Stimulated activated naive CD8-positive, alpha-beta T cell treated with anti-CD3 and anti-CD28 coated beads, Interleukin-15, Interleukin-2, amounts not matched to agents 100 ng/mL and 50 ng/mL, for 24 hours (primary cell): ENCODE data around the gene LY6G5C.
A peak's percentile ranks its signal among the peaks of the same experiment; 100 is the strongest.

Experiments
- H3K27ac Mint-ChIP-seq: one replicate; pipeline ENCODE4 v1.8.0; 2021; ENCODE audit warnings: mild to moderate bottlenecking, mixed read lengths
- H3K27me3 Mint-ChIP-seq: one replicate; pipeline ENCODE4 v1.8.0; 2021; ENCODE audit warnings: mixed read lengths
- H3K36me3 Mint-ChIP-seq: one replicate; pipeline ENCODE4 v1.8.0; 2021; ENCODE audit warnings: low read depth, mixed read lengths
- H3K4me1 Mint-ChIP-seq: one replicate; pipeline ENCODE4 v1.8.0; 2021; ENCODE audit warnings: low read depth, mixed read lengths
- H3K4me3 Mint-ChIP-seq: one replicate; pipeline ENCODE4 v1.8.0; 2021; ENCODE audit warnings: mild to moderate bottlenecking, mixed read lengths
- H3K9me3 Mint-ChIP-seq: one replicate; pipeline ENCODE4 v1.8.0; 2021; ENCODE audit warnings: mixed read lengths

LY6G5C gene

GRCh38 chr6:31663126-31663960, 17.5 kb downstream of the LY6G5C start:
- H3K27me3 Mint-ChIP-seq, result no peaks in the 10 kb centered on the region

GRCh38 chr6:31662124-31662723, 18.6 kb downstream of the LY6G5C start:
- Mint-ChIP-seq H3K9me3 (no peaks in the 10 kb centered on the region), H3K4me3 (peak overlapping the region; percentile 45), H3K36me3 (peaks cover 61% of the 10 kb centered on the region), H3K27ac (peak overlapping the region; percentile 41), H3K27me3 (no peaks in the 10 kb centered on the region), H3K4me1 (peaks cover 83% of the 10 kb centered on the region)

More at GRCh38 chr6:31663126-31663960, 17.5 kb downstream of the LY6G5C start:
- H3K4me1 Mint-ChIP-seq, result peaks cover 85% of the 10 kb centered on the region
- H3K9me3 Mint-ChIP-seq, result no peaks in the 10 kb centered on the region
- peak overlapping the region; percentile 97 for H3K27ac Mint-ChIP-seq
- peak overlapping the region; percentile 98 for H3K4me3 Mint-ChIP-seq
- peaks cover 62% of the 10 kb centered on the region for H3K36me3 Mint-ChIP-seq

GRCh38 chr6:31661262-31662123, 19.4 kb downstream of the LY6G5C start:
- Mint-ChIP-seq H3K27ac (peak overlapping the region; percentile 87), H3K36me3 (peaks cover 60% of the 10 kb centered on the region), H3K27me3 (no peaks in the 10 kb centered on the region), H3K9me3 (no peaks in the 10 kb centered on the region), H3K4me1 (peaks cover 82% of the 10 kb centered on the region), H3K4me3 (peak overlapping the region; percentile 96)

- H3K9me3 Mint-ChIP-seq, result no peaks in the 10 kb centered on the region
- no peaks in the 10 kb centered on the region for H3K27me3 Mint-ChIP-seq
- peak within 1 kb of the TSS; percentile 96 for H3K27ac Mint-ChIP-seq
- peaks cover 53% of the 10 kb centered on the region for H3K36me3 Mint-ChIP-seq
- H3K4me1 Mint-ChIP-seq, result peaks cover 83% of the 10 kb centered on the region
- H3K4me3 Mint-ChIP-seq, result peak within 1 kb of the TSS; percentile 96
Measured at GRCh38 chr6:31660381-31661261, 20.2 kb downstream of the LY6G5C start, which contains the start of gene C6orf47. C6orf47 (minus strand) TSS chr6:31660778; CDS start chr6:31659947, 831 bp downstream.

GRCh38 chr6:31659649-31660380, 21.1 kb downstream of the LY6G5C start:
- Mint-ChIP-seq H3K4me1 (peaks cover 86% of the 10 kb centered on the region), H3K27ac (peak overlapping the region; percentile 96), H3K36me3 (peaks cover 51% of the 10 kb centered on the region), H3K4me3 (peak overlapping the region; percentile 96), H3K27me3 (no peaks in the 10 kb centered on the region), H3K9me3 (no peaks in the 10 kb centered on the region)

- Mint-ChIP-seq H3K36me3 (peaks cover 44% of the 10 kb centered on the region), H3K4me1 (peaks cover 79% of the 10 kb centered on the region), H3K4me3 (peak overlapping the region; percentile 96), H3K9me3 (no peaks in the 10 kb centered on the region), H3K27ac (peak overlapping the region; percentile 96), H3K27me3 (no peaks in the 10 kb centered on the region)
Measured at GRCh38 chr6:31658983-31659648, 21.8 kb downstream of the LY6G5C start.

GRCh38 chr6:31658158-31658688, 22.6 kb downstream of the LY6G5C start:
- H3K4me1 Mint-ChIP-seq, result peaks cover 75% of the 10 kb centered on the region
- H3K36me3 Mint-ChIP-seq, result peaks cover 36% of the 10 kb centered on the region
- no peaks in the 10 kb centered on the region for H3K9me3 Mint-ChIP-seq
- H3K27ac Mint-ChIP-seq, result peak overlapping the region; percentile 72
- H3K27me3 Mint-ChIP-seq, result no peaks in the 10 kb centered on the region
- peak overlapping the region; percentile 96 for H3K4me3 Mint-ChIP-seq

GRCh38 chr6:31657406-31658157, 23.3 kb downstream of the LY6G5C start:
- H3K27ac Mint-ChIP-seq, result peak overlapping the region; percentile 72
- H3K36me3 Mint-ChIP-seq, result peaks cover 32% of the 10 kb centered on the region
- H3K4me1 Mint-ChIP-seq, result peaks cover 76% of the 10 kb centered on the region

GRCh38 chr6:31655349-31656237, 25.3 kb downstream of the LY6G5C start, which contains the start of gene APOM:
APOM (plus strand) TSS chr6:31655894; CDS start chr6:31655967, 73 bp downstream.
- Mint-ChIP-seq H3K9me3 (no peaks in the 10 kb centered on the region), H3K36me3 (peaks cover 34% of the 10 kb centered on the region), H3K27me3 (no peaks in the 10 kb centered on the region), H3K27ac (peak within 1 kb of the TSS; percentile 26), H3K4me3 (no peak within 1 kb of the TSS), H3K4me1 (peaks cover 73% of the 10 kb centered on the region)

More at GRCh38 chr6:31657406-31658157, 23.3 kb downstream of the LY6G5C start:
- H3K9me3 Mint-ChIP-seq, result no peaks in the 10 kb centered on the region
- peak overlapping the region; percentile 96 for H3K4me3 Mint-ChIP-seq
- H3K27me3 Mint-ChIP-seq, result no peaks in the 10 kb centered on the region

- Mint-ChIP-seq H3K36me3 (peaks cover 36% of the 10 kb centered on the region), H3K4me3 (no peak overlapping the region), H3K9me3 (no peaks in the 10 kb centered on the region), H3K4me1 (peaks cover 74% of the 10 kb centered on the region), H3K27me3 (no peaks in the 10 kb centered on the region), H3K27ac (no peak overlapping the region)
Measured at GRCh38 chr6:31654574-31655348, 26.1 kb downstream of the LY6G5C start.
